Mononuclear cell (primary cell): ENCODE results near the gene SLC3A2. TPM values are rescaled to one million over a fixed set of nuclear protein-coding genes. Genes with fewer than 3 reads are reported as not detected.

Source experiments
- H3K27me3 ChIP-seq: 2 replicates; pipeline ENCODE4 v1.6.0; 2011; ENCODE audit warnings: low read length, control low read depth; ENCODE audit not compliant: insufficient read depth
- H3K4me1 ChIP-seq: 2 replicates; pipeline ENCODE4 v1.5.1; 2011; ENCODE audit warnings: mild to moderate bottlenecking, low read length, control low read depth; ENCODE audit not compliant: insufficient read depth
- H3K4me3 ChIP-seq: 2 replicates; pipeline ENCODE4 v1.5.1; 2011; ENCODE audit warnings: mild to moderate bottlenecking, low read length, moderate library complexity
- H3K9me3 ChIP-seq: 2 replicates; pipeline ENCODE4 v1.5.1; 2011; ENCODE audit warnings: low read depth, mild to moderate bottlenecking, control low read depth, low read length
- total RNA-seq: library from RNA; depleted of rRNA; stranded (reverse); fragments of >200 nt; gene quantifications from one replicate; pipeline ENCODE4 v1.2.3, GENCODE V29; 2012

The SLC3A2 gene
- total RNA-seq, 1 donor = 125 TPM

DNA sequence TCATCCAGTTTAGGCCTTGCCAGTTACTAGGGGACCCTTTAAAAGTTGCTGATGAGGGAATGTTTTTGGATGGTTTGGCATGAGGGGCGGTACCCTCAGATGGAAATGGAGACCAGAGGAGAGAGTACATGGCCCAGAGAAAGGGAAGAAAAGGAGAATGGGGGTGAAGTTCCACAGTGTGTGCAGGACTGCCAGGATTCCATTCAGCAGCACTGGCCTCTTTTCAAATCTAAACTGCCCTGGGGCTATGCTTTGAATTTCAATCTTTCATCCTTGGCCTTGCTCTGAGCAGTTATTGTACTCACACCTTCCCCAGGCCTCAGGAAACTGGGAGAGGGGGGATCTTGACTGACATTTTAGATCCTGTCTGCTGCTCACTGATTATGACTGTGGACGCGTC, 3.0 kb downstream of the SLC3A2 start:
- Histone ChIP-seq H3K4me1 (peaks cover 37% of the 10 kb centered on the region), H3K4me3 (no peak overlapping the region), H3K27me3 (no peaks in the 10 kb centered on the region), H3K9me3 (no peaks in the 10 kb centered on the region)

GRCh38 chr11:62885137-62885750, 4.5 kb downstream of the SLC3A2 start:
- peaks cover 27% of the 10 kb centered on the region for H3K4me1 ChIP-seq

DNA sequence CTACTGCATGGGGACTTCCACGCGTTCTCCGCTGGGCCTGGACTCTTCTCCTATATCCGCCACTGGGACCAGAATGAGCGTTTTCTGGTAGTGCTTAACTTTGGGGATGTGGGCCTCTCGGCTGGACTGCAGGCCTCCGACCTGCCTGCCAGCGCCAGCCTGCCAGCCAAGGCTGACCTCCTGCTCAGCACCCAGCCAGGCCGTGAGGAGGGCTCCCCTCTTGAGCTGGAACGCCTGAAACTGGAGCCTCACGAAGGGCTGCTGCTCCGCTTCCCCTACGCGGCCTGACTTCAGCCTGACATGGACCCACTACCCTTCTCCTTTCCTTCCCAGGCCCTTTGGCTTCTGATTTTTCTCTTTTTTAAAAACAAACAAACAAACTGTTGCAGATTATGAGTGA, 7.7 kb downstream of the SLC3A2 start:
- H3K27me3 ChIP-seq = no peaks in the 10 kb centered on the region
- peaks cover 6% of the 10 kb centered on the region for H3K4me1 ChIP-seq
- no peak overlapping the region for H3K4me3 ChIP-seq
- H3K9me3 ChIP-seq = no peaks in the 10 kb centered on the region

More at GRCh38 chr11:62885137-62885750, 4.5 kb downstream of the SLC3A2 start:
- Histone ChIP-seq H3K27me3 (no peaks in the 10 kb centered on the region), H3K9me3 (no peaks in the 10 kb centered on the region), H3K4me3 (no peak overlapping the region)

GRCh38 chr11:62889126-62889483, 8.4 kb downstream of the SLC3A2 start:
- no peaks in the 10 kb centered on the region for H3K27me3 ChIP-seq
- no peaks in the 10 kb centered on the region for H3K4me1 ChIP-seq
- no peak overlapping the region for H3K4me3 ChIP-seq
- H3K9me3 ChIP-seq = no peaks in the 10 kb centered on the region

DNA sequence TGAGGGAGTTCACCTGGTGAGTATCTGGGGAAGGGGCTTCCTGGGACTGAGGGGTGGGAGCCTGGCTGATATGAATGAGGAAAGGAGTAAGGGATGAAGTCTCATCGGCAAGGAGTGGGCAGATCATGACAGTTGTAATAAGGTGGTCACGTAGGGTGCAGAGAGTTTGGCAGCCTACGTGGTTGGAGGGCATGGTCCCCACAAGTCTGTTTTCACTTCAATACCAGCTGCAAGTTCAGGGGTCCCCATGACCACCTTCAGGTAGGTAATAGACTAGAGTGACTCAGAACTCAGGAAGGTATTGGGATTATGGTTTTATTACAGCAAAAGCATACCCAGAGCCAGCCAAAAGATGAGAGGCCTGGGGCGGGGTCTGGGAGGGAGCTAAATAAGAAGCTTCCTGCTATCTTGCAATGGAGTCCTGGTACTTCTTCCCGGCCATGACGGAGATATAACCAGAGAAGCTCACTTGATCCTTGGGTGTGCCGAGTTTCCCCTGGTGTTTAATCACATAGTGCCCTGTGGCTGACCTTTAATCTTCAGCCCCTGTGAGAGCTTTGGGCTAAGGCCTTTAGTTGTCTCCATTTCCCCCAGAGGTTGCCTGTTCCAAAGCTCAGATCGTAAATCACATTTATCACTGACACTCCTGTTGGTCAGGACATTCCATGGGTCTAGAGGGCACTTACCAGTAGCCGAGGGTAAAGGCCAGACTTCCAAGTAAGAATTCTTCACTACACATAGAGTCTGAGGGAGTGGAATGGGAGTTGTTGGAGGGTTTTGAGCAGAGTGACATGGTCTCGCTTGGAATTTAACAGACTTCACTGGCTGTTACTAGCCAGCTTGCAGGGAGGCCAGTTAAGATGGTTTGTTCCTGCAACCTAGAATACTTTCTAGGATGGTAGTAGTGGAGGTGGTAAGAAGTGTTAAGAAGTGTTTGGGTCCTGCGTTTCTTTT, 9.1 kb downstream of the SLC3A2 start:
- no peaks in the 10 kb centered on the region for H3K27me3 ChIP-seq
- no peaks in the 10 kb centered on the region for H3K4me1 ChIP-seq
- no peaks in the 10 kb centered on the region for H3K9me3 ChIP-seq
- no peak overlapping the region for H3K4me3 ChIP-seq

GRCh38 chr11:62892077-62892922, 11.6 kb downstream of the SLC3A2 start:
- Histone ChIP-seq H3K27me3 (no peaks in the 10 kb centered on the region), H3K9me3 (no peaks in the 10 kb centered on the region), H3K4me3 (no peak overlapping the region), H3K4me1 (no peaks in the 10 kb centered on the region)

- no peaks in the 10 kb centered on the region for H3K9me3 ChIP-seq
- H3K4me1 ChIP-seq = no peaks in the 10 kb centered on the region
- no peaks in the 10 kb centered on the region for H3K27me3 ChIP-seq
- H3K4me3 ChIP-seq = no peak overlapping the region
Observed at GRCh38 chr11:62895501-62895900, 14.8 kb downstream of the SLC3A2 start.

- Histone ChIP-seq H3K4me1 (no peaks in the 10 kb centered on the region), H3K4me3 (no peak overlapping the region), H3K27me3 (no peaks in the 10 kb centered on the region), H3K9me3 (no peaks in the 10 kb centered on the region)
Observed at GRCh38 chr11:62896049-62896448, 15.4 kb downstream of the SLC3A2 start.

GRCh38 chr11:62897311-62897710, 16.6 kb downstream of the SLC3A2 start:
- Histone ChIP-seq H3K27me3 (no peaks in the 10 kb centered on the region), H3K4me1 (no peaks in the 10 kb centered on the region), H3K9me3 (no peaks in the 10 kb centered on the region)

DNA sequence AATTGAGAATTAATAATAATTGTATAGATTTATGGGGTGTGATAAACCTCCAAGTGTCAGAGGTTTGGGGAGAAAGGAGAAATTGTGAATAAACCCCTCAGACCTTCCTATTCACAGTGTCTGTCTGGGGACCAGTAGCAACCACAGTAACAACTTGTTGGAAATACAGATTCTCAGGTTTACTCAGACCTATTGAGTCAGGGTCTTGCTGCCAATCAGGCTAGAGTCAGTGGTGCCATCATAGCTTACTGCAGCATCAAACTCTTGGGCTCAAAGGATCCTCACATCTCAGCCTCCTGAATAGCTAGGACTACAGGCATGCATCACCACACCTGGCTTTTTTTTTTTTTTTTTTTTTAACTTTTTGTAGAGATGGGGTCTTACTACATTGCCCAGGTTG, 17.3 kb downstream of the SLC3A2 start:
- Histone ChIP-seq H3K4me1 (no peaks in the 10 kb centered on the region), H3K4me3 (no peak overlapping the region), H3K9me3 (no peaks in the 10 kb centered on the region), H3K27me3 (no peaks in the 10 kb centered on the region)

More at GRCh38 chr11:62897311-62897710, 16.6 kb downstream of the SLC3A2 start:
- H3K4me3 ChIP-seq = no peak overlapping the region

- Histone ChIP-seq H3K4me1 (no peaks in the 10 kb centered on the region), H3K9me3 (no peaks in the 10 kb centered on the region), H3K4me3 (no peak overlapping the region), H3K27me3 (no peaks in the 10 kb centered on the region)
Observed at GRCh38 chr11:62902932-62903331, 22.2 kb downstream of the SLC3A2 start.

GRCh38 chr11:62905296-62905695, 24.6 kb downstream of the SLC3A2 start:
- no peaks in the 10 kb centered on the region for H3K9me3 ChIP-seq
- H3K4me3 ChIP-seq = no peak overlapping the region
- no peaks in the 10 kb centered on the region for H3K27me3 ChIP-seq
- no peaks in the 10 kb centered on the region for H3K4me1 ChIP-seq

DNA sequence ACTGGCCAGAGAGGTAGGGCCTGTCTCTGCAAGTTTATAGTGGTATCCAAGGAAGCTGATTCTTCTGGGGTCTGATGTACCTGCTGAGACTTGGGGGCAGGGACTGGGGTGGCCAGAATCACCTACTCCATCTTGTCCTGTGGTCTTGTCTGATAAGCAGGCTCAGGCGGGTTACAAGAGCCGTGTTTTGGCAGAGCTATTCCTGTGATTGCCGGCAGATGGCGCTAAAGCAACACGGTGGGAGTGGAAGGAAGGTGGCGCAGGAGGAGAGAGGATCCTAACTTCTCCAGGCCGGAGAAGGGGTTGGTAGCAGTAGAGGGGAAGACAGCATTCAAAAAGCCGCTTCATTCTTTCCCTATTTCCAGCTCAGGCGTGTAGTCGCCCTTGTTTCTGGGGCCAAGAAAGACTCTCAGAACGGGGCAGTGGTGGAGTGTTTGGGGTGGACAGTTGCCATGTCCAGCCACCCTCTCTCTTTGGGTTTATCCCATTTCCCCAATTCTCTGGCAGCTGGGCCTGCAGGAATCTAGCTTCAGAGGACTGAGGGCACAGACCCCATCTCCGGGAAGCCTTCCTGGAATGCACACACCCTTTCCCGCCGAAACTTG, 25.3 kb downstream of the SLC3A2 start:
- H3K9me3 ChIP-seq = no peaks in the 10 kb centered on the region
- H3K4me1 ChIP-seq = no peaks in the 10 kb centered on the region
- H3K27me3 ChIP-seq = no peaks in the 10 kb centered on the region
- no peak overlapping the region for H3K4me3 ChIP-seq

DNA sequence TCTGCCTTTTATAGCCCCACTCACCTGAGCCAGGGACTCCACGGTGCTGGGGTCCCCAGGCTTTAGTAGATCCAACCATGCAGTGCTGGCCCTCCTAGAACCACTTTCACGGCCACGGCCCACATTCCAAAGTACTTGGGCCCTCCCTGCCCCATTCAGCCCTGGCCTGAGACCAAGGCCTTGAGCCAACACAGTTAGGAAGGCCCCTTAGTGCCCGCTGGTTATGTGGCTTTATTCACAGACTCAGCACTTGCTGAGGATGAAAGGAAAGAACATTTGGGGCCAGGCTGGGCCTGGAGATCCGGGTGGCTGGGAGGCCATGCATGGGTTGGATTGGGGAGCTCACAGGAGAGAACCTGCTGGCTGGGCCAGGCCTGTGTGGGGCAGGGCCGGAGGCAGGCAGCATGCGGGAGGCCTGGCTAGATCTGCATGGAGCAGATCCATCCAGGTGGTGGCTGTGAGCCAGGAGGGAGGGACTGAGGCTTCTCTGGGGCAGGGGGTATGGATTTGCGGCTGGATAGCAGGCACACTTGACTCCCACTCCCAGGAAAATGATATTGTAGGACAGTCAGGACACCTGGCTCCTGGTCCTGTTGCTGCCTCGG, 27.9 kb downstream of the SLC3A2 start:
- H3K9me3 ChIP-seq = no peaks in the 10 kb centered on the region
- H3K4me3 ChIP-seq = no peak overlapping the region
- no peaks in the 10 kb centered on the region for H3K27me3 ChIP-seq
- H3K4me1 ChIP-seq = no peaks in the 10 kb centered on the region
